ENCODE measurements around the gene PTPRT.

Gene PTPRT

GRCh38 chr20:42191140-42191860 lies 998.4 kb downstream of the PTPRT start:
- no peak for DNase-seq (ENCODE audit: low spot score)

- no peak for DNase-seq (ENCODE audit: low spot score)
These were observed 999.6 kb downstream of the PTPRT start for GRCh38 chr20:42190084-42190483.

GRCh38 chr20:42186337-42186736 lies 1003.4 kb downstream of the PTPRT start:
- DNase-seq (ENCODE audit: low spot score), result no peak

- DNase-seq (ENCODE audit: low spot score), result no peak
These were observed 1006.6 kb downstream of the PTPRT start for GRCh38 chr20:42183147-42183546.

- no peak for DNase-seq (ENCODE audit: low spot score)
These were observed 1008.6 kb downstream of the PTPRT start for GRCh38 chr20:42181064-42181463.

GRCh38 chr20:42179768-42180167 lies 1009.9 kb downstream of the PTPRT start:
- DNase-seq (ENCODE audit: low spot score), result peak; percentile 60

- no peak for DNase-seq (ENCODE audit: low spot score)
These were observed 1016.3 kb downstream of the PTPRT start for GRCh38 chr20:42173440-42173839.

- DNase-seq (ENCODE audit: low spot score), result no peak
These were observed 1025.4 kb downstream of the PTPRT start for GRCh38 chr20:42164121-42164890.

- no peak for DNase-seq (ENCODE audit: low spot score)
These were observed 1028.4 kb downstream of the PTPRT start for GRCh38 chr20:42161228-42161829.

- DNase-seq (ENCODE audit: low spot score), result no peak
These were observed 1029.9 kb downstream of the PTPRT start for GRCh38 chr20:42159808-42160207.

- no peak for DNase-seq (ENCODE audit: low spot score)
These were observed 1031.4 kb downstream of the PTPRT start for GRCh38 chr20:42158272-42158671.

GRCh38 chr20:42155586-42155985 lies 1034.1 kb downstream of the PTPRT start:
- no peak for DNase-seq (ENCODE audit: low spot score)

- no peak for DNase-seq (ENCODE audit: low spot score)
These were observed 1037.1 kb downstream of the PTPRT start for GRCh38 chr20:42152575-42152974.

- DNase-seq (ENCODE audit: low spot score), result no peak
These were observed 1039.5 kb downstream of the PTPRT start for GRCh38 chr20:42150230-42150629.

GRCh38 chr20:42138729-42139128 lies 1051.0 kb downstream of the PTPRT start:
- no peak for DNase-seq (ENCODE audit: low spot score)

GRCh38 chr20:42134265-42135098 lies 1055.2 kb downstream of the PTPRT start:
- no peak for DNase-seq (ENCODE audit: low spot score)

- DNase-seq (ENCODE audit: low spot score), result no peak
These were observed 1058.7 kb downstream of the PTPRT start for GRCh38 chr20:42130810-42131596.

GRCh38 chr20:42125426-42125825 lies 1064.3 kb downstream of the PTPRT start:
- no peak for DNase-seq (ENCODE audit: low spot score)

GRCh38 chr20:42123981-42124473 lies 1065.7 kb downstream of the PTPRT start:
- no peak for DNase-seq (ENCODE audit: low spot score)

GRCh38 chr20:42118409-42119125 lies 1071.1 kb downstream of the PTPRT start:
- DNase-seq (ENCODE audit: low spot score), result no peak

GRCh38 chr20:42118001-42118400 lies 1071.7 kb downstream of the PTPRT start:
- no peak for DNase-seq (ENCODE audit: low spot score)
